Keratinocyte (primary cell): Measurements from ENCODE around the gene MSI2.

Source experiments
- EZH2 ChIP-seq: IDR thresholded peaks from one replicate; pipeline ENCODE4 v1.6.1; 2012; ENCODE audit warnings: inconsistent platforms, mild to moderate bottlenecking, low read length, moderate library complexity
- TF ChIP-seq, protein P1 (sequence below), 3 experiments: IDR thresholded peaks in 1 of 3; conservative IDR thresholded peaks in 1 of 3; optimal IDR thresholded peaks in 1 of 3; 2 replicates in 2 of 3; 3 replicates in 1 of 3; pipeline versions ENCODE3 to v1.5.1; 2011; ENCODE audit warnings: low read length in 3 of 3, mild to moderate bottlenecking in 3 of 3, moderate library complexity in 2 of 3, control low read depth in 1 of 3, inconsistent platforms in 1 of 3; ENCODE audit not compliant: insufficient read depth in 2 of 3; ENCODE audit errors: extremely low read depth in 1 of 3

DNA sequence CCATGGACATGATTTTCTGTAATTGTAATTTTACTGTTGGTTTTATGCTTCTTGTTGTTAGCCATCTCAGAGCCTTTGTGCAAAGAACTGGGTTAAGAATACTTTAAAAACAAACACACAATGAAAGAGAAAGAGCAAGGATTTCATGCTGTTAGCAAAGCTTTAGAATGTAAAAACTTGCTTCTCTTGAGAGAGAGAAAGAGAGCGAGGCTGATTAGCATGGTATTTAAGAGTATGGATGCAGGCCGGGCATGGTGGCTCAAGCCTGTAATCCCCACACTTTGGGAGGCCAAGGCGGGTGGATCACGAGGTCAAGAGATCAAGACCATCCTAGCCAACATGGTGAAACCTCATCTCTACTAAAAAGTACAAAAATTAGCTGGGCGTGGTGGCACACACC is 76.2 kb downstream of the MSI2 start:
- TF ChIP-seq, protein P1, sequence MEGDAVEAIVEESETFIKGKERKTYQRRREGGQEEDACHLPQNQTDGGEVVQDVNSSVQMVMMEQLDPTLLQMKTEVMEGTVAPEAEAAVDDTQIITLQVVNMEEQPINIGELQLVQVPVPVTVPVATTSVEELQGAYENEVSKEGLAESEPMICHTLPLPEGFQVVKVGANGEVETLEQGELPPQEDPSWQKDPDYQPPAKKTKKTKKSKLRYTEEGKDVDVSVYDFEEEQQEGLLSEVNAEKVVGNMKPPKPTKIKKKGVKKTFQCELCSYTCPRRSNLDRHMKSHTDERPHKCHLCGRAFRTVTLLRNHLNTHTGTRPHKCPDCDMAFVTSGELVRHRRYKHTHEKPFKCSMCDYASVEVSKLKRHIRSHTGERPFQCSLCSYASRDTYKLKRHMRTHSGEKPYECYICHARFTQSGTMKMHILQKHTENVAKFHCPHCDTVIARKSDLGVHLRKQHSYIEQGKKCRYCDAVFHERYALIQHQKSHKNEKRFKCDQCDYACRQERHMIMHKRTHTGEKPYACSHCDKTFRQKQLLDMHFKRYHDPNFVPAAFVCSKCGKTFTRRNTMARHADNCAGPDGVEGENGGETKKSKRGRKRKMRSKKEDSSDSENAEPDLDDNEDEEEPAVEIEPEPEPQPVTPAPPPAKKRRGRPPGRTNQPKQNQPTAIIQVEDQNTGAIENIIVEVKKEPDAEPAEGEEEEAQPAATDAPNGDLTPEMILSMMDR (optimal IDR thresholded peaks at IDR 0.05 in 1 of 3, IDR thresholded peaks at IDR 0.05 in 1 of 3, conservative IDR thresholded peaks at IDR 0.05 in 1 of 3; ENCODE audit: extremely low read depth in 1 of 3, insufficient read depth in 2 of 3, low read length in 3 of 3): no peak
- TF ChIP-seq EZH2: no peak
